GM23338 (cell line): ENCODE measurements around the gene STAT4. TPM values are rescaled to one million over a fixed set of nuclear protein-coding genes. Genes with fewer than 3 reads are reported as not detected.

Experiments
- ATAC-seq: fragments of 200-7000 bp; cut with Tn5 transposase; 3 replicates; pipeline ENCODE4 v1.9.1; 2020
- DNase-seq: peaks from one replicate; pipeline ENCODE4 v3.0.0-alpha.2; 2015; ENCODE audit warnings: low spot score
- H2AFZ ChIP-seq: fragments of 200-600 bp; sonication (generic); 2 replicates; pipeline ENCODE4 v1.8.0; 2016; ENCODE audit warnings: antibody characterized with exemption, mild to moderate bottlenecking, moderate library complexity
- H3F3A ChIP-seq: fragments of 200-600 bp; sonication (generic); replicated peaks from 2 replicates; pipeline ENCODE4 v1.8.0; 2017; ENCODE audit warnings: antibody characterized with exemption, mixed run types, low read depth
- H3K27ac ChIP-seq: fragments of 200-600 bp; sonication (generic); 2 replicates; pipeline ENCODE4 v1.6.1; 2016; ENCODE audit warnings: low read depth
- H3K27me3 ChIP-seq: fragments of 200-600 bp; sonication (generic); 2 replicates; pipeline ENCODE4 v1.8.0; 2016; ENCODE audit warnings: mild to moderate bottlenecking, mixed run types, moderate library complexity; ENCODE audit not compliant: insufficient read depth
- H3K36me3 ChIP-seq: fragments of 200-600 bp; sonication (generic); 2 replicates; pipeline ENCODE4 v1.8.0; 2016; ENCODE audit warnings: mild to moderate bottlenecking; ENCODE audit not compliant: insufficient read depth
- H3K4me1 ChIP-seq: fragments of 200-600 bp; sonication (generic); 2 replicates; pipeline ENCODE4 v1.8.0; 2016; ENCODE audit warnings: mild to moderate bottlenecking, moderate library complexity; ENCODE audit not compliant: insufficient read depth
- H3K4me2 ChIP-seq: fragments of 200-600 bp; sonication (generic); 2 replicates; pipeline ENCODE4 v1.7.1; 2017; ENCODE audit warnings: mixed run types
- H3K4me3 ChIP-seq: fragments of 200-600 bp; sonication (generic); 2 replicates; pipeline ENCODE4 v1.6.1; 2016; ENCODE audit warnings: mixed run types
- H3K79me2 ChIP-seq: fragments of 200-600 bp; sonication (generic); replicated peaks from 2 replicates; pipeline ENCODE4 v1.8.0; 2017; ENCODE audit warnings: mild to moderate bottlenecking; ENCODE audit not compliant: insufficient read depth
- H3K9me2 ChIP-seq: fragments of 200-600 bp; sonication (generic); 2 replicates; pipeline ENCODE4 v1.8.0; 2017; ENCODE audit not compliant: insufficient read depth
- H4K20me1 ChIP-seq: fragments of 200-600 bp; sonication (generic); replicated peaks from 2 replicates; pipeline ENCODE4 v1.8.0; 2017; ENCODE audit warnings: mild to moderate bottlenecking; ENCODE audit not compliant: insufficient read depth
- H3K27ac Mint-ChIP-seq: 2 replicates; pipeline ENCODE4 v1.8.0; 2020; ENCODE audit warnings: inconsistent platforms, mild to moderate bottlenecking, moderate library complexity, mixed read lengths
- H3K27me3 Mint-ChIP-seq: 3 replicates; pipeline ENCODE4 v1.8.0; 2022; ENCODE audit warnings: low read depth, mild to moderate bottlenecking, moderate library complexity, mixed read lengths, inconsistent platforms; ENCODE audit not compliant: insufficient read depth, poor library complexity
- H3K36me3 Mint-ChIP-seq: 3 replicates; pipeline ENCODE4 v1.8.0; 2021; ENCODE audit warnings: low read depth, mild to moderate bottlenecking, inconsistent platforms, moderate library complexity, mixed read lengths
- H3K4me1 Mint-ChIP-seq: 3 replicates; pipeline ENCODE4 v1.8.0; 2020; ENCODE audit warnings: mild to moderate bottlenecking, inconsistent platforms, mixed read lengths
- H3K4me3 Mint-ChIP-seq: 3 replicates; pipeline ENCODE4 v1.8.0; 2021; ENCODE audit warnings: moderate library complexity, mild to moderate bottlenecking, inconsistent platforms, mixed read lengths
- H3K9me3 Mint-ChIP-seq: 3 replicates; pipeline ENCODE4 v1.8.0; 2020; ENCODE audit warnings: moderate library complexity, mild to moderate bottlenecking, inconsistent platforms, mixed read lengths
- EZH2phosphoT487 ChIP-seq: fragments of 200-600 bp; sonication (generic); IDR thresholded peaks from one replicate; pipeline ENCODE4 v1.8.1; 2018; ENCODE audit warnings: antibody characterized with exemption; ENCODE audit not compliant: unreplicated experiment
- NANOG ChIP-seq: IDR thresholded peaks from 2 replicates; pipeline ENCODE4 v1.6.1; 2016; ENCODE audit warnings: antibody characterized with exemption, borderline replicate concordance
- ZNF114 ChIP-seq: fragments of 250-450 bp; sonication (Bioruptor Pico); IDR thresholded peaks from 2 replicates; pipeline ENCODE4 v1.5.0; 2020; ENCODE audit warnings: mild to moderate bottlenecking, moderate library complexity
- polyA plus RNA-seq: library from polyadenylated mRNA; unstranded; fragments of >200 nt; fragmentation: Nextera tagmentation; extraction: Ambion mirVana; gene quantifications from 2 replicates; pipeline ENCODE4 v1.2.1, GENCODE V29; 2016
- total RNA-seq: library from RNA; depleted of rRNA; stranded (reverse); fragments of >200 nt; shearing (Covaris generic); gene quantifications from 2 replicates; pipeline ENCODE4 v1.2.3, GENCODE V29; 2014
- TF ChIP-seq, protein P1 (sequence below): IDR thresholded peaks from one replicate; pipeline ENCODE4 v1.6.1; 2018; ENCODE audit warnings: antibody characterized with exemption; ENCODE audit not compliant: unreplicated experiment
- TF ChIP-seq, protein P2 (sequence below): fragments of 250-450 bp; sonication (Bioruptor Pico); IDR thresholded peaks from 2 replicates; pipeline ENCODE4 v1.5.0; 2020; ENCODE audit warnings: mild to moderate bottlenecking, moderate library complexity
- TF ChIP-seq, protein P3 (sequence below), 2 experiments: fragments of 200-600 bp in 1 of 2; sonication (generic) in 1 of 2; conservative IDR thresholded peaks; 2 replicates each; pipeline versions ENCODE4 v1.5.1 to v1.6.1; 2016 to 2017; ENCODE audit warnings: antibody characterized with exemption in 2 of 2, low read depth in 2 of 2, mild to moderate bottlenecking in 2 of 2, moderate library complexity in 1 of 2

Gene STAT4
- total and polyA plus RNA-seq, 2 experiments from 2014 or later, result 0.52 to 0.86 TPM

GRCh38 chr2:191113761-191114160 is 37.0 kb downstream of the STAT4 start (continued):
- TF ChIP-seq, protein P1, sequence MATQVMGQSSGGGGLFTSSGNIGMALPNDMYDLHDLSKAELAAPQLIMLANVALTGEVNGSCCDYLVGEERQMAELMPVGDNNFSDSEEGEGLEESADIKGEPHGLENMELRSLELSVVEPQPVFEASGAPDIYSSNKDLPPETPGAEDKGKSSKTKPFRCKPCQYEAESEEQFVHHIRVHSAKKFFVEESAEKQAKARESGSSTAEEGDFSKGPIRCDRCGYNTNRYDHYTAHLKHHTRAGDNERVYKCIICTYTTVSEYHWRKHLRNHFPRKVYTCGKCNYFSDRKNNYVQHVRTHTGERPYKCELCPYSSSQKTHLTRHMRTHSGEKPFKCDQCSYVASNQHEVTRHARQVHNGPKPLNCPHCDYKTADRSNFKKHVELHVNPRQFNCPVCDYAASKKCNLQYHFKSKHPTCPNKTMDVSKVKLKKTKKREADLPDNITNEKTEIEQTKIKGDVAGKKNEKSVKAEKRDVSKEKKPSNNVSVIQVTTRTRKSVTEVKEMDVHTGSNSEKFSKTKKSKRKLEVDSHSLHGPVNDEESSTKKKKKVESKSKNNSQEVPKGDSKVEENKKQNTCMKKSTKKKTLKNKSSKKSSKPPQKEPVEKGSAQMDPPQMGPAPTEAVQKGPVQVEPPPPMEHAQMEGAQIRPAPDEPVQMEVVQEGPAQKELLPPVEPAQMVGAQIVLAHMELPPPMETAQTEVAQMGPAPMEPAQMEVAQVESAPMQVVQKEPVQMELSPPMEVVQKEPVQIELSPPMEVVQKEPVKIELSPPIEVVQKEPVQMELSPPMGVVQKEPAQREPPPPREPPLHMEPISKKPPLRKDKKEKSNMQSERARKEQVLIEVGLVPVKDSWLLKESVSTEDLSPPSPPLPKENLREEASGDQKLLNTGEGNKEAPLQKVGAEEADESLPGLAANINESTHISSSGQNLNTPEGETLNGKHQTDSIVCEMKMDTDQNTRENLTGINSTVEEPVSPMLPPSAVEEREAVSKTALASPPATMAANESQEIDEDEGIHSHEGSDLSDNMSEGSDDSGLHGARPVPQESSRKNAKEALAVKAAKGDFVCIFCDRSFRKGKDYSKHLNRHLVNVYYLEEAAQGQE, result no peak
- TF ChIP-seq, protein P2, sequence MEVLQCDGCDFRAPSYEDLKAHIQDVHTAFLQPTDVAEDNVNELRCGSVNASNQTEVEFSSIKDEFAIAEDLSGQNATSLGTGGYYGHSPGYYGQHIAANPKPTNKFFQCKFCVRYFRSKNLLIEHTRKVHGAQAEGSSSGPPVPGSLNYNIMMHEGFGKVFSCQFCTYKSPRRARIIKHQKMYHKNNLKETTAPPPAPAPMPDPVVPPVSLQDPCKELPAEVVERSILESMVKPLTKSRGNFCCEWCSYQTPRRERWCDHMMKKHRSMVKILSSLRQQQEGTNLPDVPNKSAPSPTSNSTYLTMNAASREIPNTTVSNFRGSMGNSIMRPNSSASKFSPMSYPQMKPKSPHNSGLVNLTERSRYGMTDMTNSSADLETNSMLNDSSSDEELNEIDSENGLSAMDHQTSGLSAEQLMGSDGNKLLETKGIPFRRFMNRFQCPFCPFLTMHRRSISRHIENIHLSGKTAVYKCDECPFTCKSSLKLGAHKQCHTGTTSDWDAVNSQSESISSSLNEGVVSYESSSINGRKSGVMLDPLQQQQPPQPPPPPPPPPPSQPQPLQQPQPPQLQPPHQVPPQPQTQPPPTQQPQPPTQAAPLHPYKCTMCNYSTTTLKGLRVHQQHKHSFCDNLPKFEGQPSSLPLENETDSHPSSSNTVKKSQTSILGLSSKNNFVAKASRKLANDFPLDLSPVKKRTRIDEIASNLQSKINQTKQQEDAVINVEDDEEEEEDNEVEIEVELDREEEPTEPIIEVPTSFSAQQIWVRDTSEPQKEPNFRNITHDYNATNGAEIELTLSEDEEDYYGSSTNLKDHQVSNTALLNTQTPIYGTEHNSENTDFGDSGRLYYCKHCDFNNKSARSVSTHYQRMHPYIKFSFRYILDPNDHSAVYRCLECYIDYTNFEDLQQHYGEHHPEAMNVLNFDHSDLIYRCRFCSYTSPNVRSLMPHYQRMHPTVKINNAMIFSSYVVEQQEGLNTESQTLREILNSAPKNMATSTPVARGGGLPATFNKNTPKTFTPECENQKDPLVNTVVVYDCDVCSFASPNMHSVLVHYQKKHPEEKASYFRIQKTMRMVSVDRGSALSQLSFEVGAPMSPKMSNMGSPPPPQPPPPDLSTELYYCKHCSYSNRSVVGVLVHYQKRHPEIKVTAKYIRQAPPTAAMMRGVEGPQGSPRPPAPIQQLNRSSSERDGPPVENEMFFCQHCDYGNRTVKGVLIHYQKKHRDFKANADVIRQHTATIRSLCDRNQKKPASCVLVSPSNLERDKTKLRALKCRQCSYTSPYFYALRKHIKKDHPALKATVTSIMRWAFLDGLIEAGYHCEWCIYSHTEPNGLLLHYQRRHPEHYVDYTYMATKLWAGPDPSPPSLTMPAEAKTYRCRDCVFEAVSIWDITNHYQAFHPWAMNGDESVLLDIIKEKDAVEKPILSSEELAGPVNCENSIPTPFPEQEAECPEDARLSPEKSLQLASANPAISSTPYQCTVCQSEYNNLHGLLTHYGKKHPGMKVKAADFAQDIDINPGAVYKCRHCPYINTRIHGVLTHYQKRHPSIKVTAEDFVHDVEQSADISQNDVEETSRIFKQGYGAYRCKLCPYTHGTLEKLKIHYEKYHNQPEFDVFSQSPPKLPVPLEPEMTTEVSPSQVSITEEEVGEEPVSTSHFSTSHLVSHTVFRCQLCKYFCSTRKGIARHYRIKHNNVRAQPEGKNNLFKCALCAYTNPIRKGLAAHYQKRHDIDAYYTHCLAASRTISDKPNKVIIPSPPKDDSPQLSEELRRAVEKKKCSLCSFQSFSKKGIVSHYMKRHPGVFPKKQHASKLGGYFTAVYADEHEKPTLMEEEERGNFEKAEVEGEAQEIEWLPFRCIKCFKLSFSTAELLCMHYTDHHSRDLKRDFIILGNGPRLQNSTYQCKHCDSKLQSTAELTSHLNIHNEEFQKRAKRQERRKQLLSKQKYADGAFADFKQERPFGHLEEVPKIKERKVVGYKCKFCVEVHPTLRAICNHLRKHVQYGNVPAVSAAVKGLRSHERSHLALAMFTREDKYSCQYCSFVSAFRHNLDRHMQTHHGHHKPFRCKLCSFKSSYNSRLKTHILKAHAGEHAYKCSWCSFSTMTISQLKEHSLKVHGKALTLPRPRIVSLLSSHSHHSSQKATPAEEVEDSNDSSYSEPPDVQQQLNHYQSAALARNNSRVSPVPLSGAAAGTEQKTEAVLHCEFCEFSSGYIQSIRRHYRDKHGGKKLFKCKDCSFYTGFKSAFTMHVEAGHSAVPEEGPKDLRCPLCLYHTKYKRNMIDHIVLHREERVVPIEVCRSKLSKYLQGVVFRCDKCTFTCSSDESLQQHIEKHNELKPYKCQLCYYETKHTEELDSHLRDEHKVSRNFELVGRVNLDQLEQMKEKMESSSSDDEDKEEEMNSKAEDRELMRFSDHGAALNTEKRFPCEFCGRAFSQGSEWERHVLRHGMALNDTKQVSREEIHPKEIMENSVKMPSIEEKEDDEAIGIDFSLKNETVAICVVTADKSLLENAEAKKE (CRISPR knock-in tag), result no peak
- TF ChIP-seq NANOG, result no peak
- TF ChIP-seq ZNF114 (CRISPR knock-in tag), result no peak

DNA sequence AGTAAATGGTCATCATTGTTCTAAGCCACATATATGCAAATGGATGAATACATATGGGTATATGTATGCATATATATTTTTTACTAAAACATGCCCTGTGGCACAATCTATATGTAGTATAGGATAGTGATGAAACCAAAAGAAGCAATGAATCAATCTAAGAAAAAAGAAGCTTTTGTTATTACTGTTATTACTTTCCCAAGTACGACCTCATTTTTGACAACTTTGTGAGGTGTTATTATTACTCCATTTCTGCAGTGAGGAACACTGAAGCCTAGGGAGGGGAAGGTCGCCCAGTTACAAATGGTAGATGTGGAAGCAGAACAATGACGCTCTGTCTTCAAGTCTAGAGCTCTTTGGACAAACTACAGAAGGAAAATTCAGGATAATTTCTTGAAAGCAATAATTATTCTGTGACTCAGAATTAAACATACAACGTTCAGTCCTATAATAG is 38.3 kb downstream of the STAT4 start:
- Mint-ChIP-seq H3K27ac (no peak overlapping the region), H3K27me3 (no peaks in the 10 kb centered on the region), H3K9me3 (no peaks in the 10 kb centered on the region), H3K4me1 (no peaks in the 10 kb centered on the region), H3K36me3 (no peaks in the 10 kb centered on the region), H3K4me3 (no peak overlapping the region)
- Histone ChIP-seq H3K4me3 (no peak overlapping the region), H3K27ac (no peak overlapping the region), H3F3A (no peaks in the 10 kb centered on the region), H3K36me3 (no peaks in the 10 kb centered on the region), H3K79me2 (no peaks in the 10 kb centered on the region), H3K9me2 (no peaks in the 10 kb centered on the region), H3K4me2 (no peak overlapping the region), H3K27me3 (no peaks in the 10 kb centered on the region), H4K20me1 (no peaks in the 10 kb centered on the region), H3K4me1 (no peaks in the 10 kb centered on the region), H2AFZ (no peak overlapping the region)
- no peak for ATAC-seq
- DNase-seq, result no peak
- no peak for TF ChIP-seq EZH2phosphoT487
- TF ChIP-seq, protein P3, sequence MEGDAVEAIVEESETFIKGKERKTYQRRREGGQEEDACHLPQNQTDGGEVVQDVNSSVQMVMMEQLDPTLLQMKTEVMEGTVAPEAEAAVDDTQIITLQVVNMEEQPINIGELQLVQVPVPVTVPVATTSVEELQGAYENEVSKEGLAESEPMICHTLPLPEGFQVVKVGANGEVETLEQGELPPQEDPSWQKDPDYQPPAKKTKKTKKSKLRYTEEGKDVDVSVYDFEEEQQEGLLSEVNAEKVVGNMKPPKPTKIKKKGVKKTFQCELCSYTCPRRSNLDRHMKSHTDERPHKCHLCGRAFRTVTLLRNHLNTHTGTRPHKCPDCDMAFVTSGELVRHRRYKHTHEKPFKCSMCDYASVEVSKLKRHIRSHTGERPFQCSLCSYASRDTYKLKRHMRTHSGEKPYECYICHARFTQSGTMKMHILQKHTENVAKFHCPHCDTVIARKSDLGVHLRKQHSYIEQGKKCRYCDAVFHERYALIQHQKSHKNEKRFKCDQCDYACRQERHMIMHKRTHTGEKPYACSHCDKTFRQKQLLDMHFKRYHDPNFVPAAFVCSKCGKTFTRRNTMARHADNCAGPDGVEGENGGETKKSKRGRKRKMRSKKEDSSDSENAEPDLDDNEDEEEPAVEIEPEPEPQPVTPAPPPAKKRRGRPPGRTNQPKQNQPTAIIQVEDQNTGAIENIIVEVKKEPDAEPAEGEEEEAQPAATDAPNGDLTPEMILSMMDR (conservative IDR thresholded peaks at IDR 0.05; ENCODE audit: low read depth in 2 of 2), result no peak
